Fibroblast of villous mesenchyme (primary cell): ENCODE measurements around the gene ARID3A. TPM values are rescaled to one million over a fixed set of nuclear protein-coding genes. Genes with fewer than 3 reads are reported as not detected.
A peak's percentile ranks its signal among the peaks of the same experiment; 100 is the strongest.

ENCODE experiments used
- DNase-seq: peaks from one replicate; pipeline ENCODE4 v3.0.0-alpha.2; 2010; ENCODE audit warnings: low read depth
- H3K4me3 ChIP-seq: 2 replicates; pipeline ENCODE4 v1.5.1; 2011; ENCODE audit warnings: low read depth, mild to moderate bottlenecking, low read length
- total RNA-seq: library from RNA; depleted of rRNA; stranded (reverse); fragments of >200 nt; gene quantifications from 2 replicates; pipeline ENCODE4 v1.2.3, GENCODE V29; 2012
- TF ChIP-seq, protein P1 (sequence below): IDR thresholded peaks from 2 replicates; pipeline ENCODE4 v1.5.1; 2012; ENCODE audit warnings: low read depth, mild to moderate bottlenecking, low read length; ENCODE audit not compliant: insufficient read depth

The ARID3A gene
- total RNA-seq, 1 donor: 45.8 TPM

DNA sequence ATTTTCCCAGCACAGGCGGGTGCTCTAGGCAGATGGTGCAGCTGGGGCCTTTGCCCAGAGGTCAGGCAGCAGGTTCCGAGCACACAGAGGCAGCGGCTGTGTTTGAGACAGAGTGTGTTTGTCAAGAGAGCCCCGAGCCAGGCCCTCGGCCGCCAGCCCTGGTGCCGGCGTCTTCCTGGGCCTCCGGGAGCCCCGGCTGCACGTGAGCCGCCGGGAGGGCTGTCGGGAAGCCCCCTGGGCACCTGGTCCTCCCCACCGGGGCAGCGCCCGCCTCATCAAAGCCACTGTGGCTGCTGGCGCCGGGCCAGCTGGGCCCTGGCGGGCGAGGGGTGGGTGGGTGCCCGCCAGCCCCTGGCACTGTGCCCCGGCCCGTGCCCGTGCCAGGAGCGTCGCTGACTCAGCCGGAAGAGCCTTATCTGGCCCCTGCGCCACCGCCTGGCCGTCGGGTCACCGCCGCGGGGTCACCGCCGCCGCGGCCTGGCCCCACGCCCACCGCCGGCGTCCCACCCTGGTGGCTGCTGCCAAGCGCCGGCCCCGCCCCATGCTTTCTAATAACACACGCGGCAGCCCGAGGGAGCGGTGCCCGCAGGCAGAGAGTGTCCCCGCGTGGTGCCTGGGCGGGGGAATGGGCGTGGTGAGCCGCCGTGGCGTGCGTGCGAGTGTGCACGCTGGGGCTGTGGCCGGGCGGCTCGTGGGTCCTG, 14.9 kb downstream of the ARID3A start:
- TF ChIP-seq, protein P1, sequence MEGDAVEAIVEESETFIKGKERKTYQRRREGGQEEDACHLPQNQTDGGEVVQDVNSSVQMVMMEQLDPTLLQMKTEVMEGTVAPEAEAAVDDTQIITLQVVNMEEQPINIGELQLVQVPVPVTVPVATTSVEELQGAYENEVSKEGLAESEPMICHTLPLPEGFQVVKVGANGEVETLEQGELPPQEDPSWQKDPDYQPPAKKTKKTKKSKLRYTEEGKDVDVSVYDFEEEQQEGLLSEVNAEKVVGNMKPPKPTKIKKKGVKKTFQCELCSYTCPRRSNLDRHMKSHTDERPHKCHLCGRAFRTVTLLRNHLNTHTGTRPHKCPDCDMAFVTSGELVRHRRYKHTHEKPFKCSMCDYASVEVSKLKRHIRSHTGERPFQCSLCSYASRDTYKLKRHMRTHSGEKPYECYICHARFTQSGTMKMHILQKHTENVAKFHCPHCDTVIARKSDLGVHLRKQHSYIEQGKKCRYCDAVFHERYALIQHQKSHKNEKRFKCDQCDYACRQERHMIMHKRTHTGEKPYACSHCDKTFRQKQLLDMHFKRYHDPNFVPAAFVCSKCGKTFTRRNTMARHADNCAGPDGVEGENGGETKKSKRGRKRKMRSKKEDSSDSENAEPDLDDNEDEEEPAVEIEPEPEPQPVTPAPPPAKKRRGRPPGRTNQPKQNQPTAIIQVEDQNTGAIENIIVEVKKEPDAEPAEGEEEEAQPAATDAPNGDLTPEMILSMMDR: no peak
- H3K4me3 ChIP-seq: peak overlapping the region; percentile 12
- peak; percentile 86 for DNase-seq

DNA sequence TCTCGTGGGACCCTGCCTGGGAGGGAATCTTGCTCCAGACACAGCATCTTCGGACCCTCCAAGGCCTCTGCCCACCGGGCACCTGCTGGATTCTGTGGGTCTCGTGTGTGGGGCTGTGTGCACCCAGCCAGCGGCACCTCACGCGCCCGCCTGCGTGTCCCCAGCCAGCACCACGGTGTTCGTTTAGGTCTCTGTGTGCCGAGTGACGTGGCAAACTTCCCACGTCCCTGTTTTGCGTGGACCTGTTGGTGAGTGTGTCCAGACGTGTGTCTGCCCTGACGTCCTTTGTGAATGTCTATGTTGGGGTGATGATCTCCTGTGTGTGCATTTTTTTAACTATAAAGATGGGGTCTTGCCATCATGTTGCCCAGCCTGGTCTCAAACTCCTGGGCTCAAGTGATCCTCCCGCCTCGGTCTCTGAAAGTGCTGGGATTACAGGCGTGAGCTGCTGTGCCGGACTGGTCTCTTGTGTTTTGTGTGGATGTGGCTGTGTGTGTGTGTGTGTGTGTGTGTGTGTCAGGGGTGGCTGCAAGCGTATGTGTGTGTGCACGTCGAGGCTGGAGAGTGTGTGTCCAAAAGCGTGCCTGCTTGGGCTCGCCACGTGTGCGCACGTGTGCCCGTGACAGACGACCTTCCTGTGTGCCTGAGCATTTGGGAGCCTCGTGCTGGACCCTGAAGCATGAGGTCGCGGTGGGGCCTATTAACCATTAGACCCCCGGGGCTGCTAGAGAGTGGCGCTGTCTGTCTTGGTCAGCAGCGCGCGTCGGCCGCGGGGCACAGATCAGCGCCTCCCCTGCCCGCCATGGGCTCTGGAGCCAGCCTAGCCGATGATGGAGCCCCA, 15.7 kb downstream of the ARID3A start:
- TF ChIP-seq, protein P1: no peak
- H3K4me3 ChIP-seq: peak overlapping the region; percentile 1
- no peak for DNase-seq

DNA sequence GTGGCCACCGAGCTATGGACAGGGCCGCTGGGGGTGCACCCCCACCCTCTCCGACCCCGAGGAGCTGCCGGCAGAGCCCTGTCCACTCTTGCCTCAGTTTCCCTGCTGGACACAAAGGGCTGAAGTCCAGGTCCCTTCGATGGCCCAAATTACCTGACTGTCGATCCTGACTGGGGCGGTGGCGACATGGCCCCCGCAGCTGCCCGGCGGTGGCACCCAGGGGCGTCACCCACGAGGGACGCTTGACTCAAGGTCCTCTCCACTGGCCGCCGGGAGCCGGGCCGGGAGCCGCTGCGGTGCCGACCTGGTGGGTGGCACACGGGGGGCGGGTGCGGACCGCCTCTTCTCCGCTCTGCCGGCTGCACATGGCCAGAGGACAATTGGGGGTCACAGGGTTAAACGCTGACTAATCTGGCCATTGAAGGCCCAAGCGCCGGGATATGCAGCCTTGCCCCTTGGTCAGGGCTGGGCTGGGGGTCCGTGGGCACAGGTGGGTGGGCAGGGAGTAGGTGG, 16.4 kb downstream of the ARID3A start:
- H3K4me3 ChIP-seq: no peak overlapping the region
- TF ChIP-seq, protein P1: no peak
- no peak for DNase-seq

DNA sequence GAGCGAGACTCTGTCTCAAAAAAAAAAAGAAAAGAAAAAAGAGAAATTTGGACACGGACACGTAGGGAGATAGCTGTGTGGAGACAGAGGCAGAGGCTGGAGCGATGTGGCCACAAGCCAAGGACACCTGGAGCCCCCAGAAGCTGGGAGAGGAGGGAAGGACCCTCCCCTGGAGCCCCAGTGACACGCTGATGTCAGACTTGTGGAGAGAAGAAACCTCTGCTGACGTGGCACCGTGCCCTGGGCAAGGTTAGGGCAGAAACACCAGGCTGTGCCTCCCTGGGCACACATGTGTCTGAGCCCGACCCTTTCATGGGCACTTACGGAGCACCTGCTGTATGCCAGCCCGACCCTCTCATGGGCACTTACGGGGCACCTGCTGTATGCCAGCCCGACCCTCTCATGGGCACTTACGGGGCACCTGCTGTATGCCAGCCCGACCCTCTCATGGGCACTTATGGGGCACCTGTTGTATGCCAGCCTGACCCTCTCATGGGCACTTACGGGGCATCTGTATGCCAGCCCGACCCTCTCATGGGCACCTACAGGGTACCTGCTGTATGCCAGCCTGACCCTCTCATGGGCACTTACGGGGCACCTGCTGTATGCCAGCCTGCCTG, 17.8 kb downstream of the ARID3A start:
- no peak for DNase-seq
- TF ChIP-seq, protein P1: no peak
- no peak overlapping the region for H3K4me3 ChIP-seq

DNA sequence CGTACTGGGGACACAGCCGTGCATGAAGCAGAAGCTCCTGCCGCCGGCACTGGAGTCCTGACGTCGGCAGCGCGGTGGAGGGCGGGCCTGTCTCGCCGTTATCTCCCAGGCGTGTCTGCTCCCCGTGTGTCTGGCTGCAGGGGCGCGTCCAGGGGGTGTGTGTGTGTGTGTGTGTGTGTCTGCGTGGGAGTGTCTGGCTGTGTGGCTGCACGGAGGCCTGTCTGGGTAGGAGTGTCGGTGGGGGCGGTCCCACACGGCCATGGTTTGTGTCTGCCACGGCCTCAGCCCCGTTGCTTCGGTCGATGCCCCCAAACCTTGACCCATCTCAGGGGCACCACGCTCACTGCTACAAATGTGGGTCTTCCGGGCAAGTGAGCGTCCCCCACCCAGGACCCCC, 18.3 kb downstream of the ARID3A start:
- no peak overlapping the region for H3K4me3 ChIP-seq
- DNase-seq: peak; percentile 96
- TF ChIP-seq, protein P1: no peak

DNA sequence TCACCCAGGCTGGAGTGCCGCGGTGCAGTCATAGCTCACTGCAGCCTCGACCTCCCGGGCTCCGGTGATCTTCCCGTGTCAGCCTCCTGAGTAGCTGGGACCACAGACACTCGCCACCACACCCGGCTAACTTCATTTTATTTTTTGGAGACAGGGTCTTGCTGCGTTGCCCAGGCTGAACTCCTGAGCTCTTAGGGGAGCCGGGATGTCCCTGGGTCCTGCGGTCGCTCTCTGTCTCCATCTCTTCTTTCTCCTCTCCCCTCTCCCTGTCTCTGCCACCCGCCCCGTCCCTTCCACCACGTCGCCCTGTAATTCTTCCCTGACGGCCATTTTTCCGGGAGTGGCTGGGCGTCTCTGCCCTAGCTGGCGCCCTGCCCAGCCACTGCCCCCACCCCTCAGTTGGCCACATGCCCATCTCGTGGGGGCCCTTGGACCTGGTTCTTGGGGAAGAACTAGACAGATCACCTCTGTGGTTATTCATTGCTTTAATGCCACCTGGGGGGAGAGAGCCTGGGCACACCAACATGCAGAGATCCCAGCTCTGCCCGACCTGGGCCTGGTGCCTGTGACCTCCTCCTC, 18.9 kb downstream of the ARID3A start:
- TF ChIP-seq, protein P1: no peak
- DNase-seq: no peak
- no peak overlapping the region for H3K4me3 ChIP-seq
